ENCODE data around the gene FGF16.

Gene FGF16

GRCh38 chrX:77415161-77415560 lies 32.0 kb upstream of the FGF16 start:
- Histone ChIP-seq H3K18ac (ENCODE audit: low read length) (no peak overlapping the region), H3K4me2 (ENCODE audit: low read length) (no peak overlapping the region), H2BK5ac (ENCODE audit: low read length) (no peak overlapping the region), H3K56ac (ENCODE audit: low read length) (no peak overlapping the region), H3K4ac (ENCODE audit: low read depth, low read length) (no peak overlapping the region), H4K5ac (ENCODE audit: low read length) (no peak overlapping the region), H2BK15ac (replicated peaks; ENCODE audit: low read depth) (no peak overlapping the region), H3K4me1 (ENCODE audit: control insufficient read depth, low read depth, low read length) (no peaks in the 10 kb centered on the region), H3K23ac (ENCODE audit: low read length) (no peak overlapping the region), H3K4me3 (ENCODE audit: low read length) (no peak overlapping the region), H2AK5ac (ENCODE audit: low read length) (no peak overlapping the region), H3K36me3 (ENCODE audit: control insufficient read depth, insufficient read depth, low read length) (no peaks in the 10 kb centered on the region), H2BK120ac (ENCODE audit: low read depth, low read length) (no peak overlapping the region), H3K27me3 (ENCODE audit: insufficient read depth, low read length, poor library complexity) (no peaks in the 10 kb centered on the region), H3K79me2 (ENCODE audit: control insufficient read depth, insufficient read depth, low read length) (no peaks in the 10 kb centered on the region), H3K9ac (ENCODE audit: low read length) (no peak overlapping the region), H3K27ac (ENCODE audit: low read depth, low read length) (no peak overlapping the region), H4K8ac (ENCODE audit: low read depth, low read length) (no peak overlapping the region), H3K79me1 (ENCODE audit: low read length) (no peaks in the 10 kb centered on the region)
- WGBS (ENCODE audit: extremely low coverage, insufficient coverage, low lambda C conversion rate): no CpG with 5 or more reads among the region's 1 CpG
- DNase-seq: peak; percentile 43

DNA sequence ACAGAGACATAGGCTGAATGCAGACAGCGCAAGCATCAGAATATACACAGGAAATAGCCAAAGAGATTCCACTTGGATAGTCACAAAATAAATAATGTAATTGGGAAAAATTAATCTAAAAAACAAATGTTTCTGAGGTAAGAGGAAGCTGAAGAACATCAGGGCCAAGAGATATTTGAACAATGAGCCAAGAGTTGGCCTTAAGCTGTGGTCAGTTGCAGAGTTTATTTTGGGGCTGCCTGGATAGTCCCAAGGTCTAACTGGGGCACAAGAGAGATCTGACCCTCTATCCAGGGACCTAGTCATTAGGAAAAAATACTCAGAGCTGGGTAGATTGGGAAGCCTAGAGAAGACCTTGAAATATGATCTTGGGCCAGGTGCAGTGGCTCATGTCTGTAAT lies 31.3 kb upstream of the FGF16 start:
- Histone ChIP-seq H3K9ac (ENCODE audit: low read length) (no peak overlapping the region), H4K5ac (ENCODE audit: low read length) (no peak overlapping the region), H3K56ac (ENCODE audit: low read length) (no peak overlapping the region), H3K79me1 (ENCODE audit: low read length) (no peaks in the 10 kb centered on the region), H3K79me2 (ENCODE audit: control insufficient read depth, insufficient read depth, low read length) (no peaks in the 10 kb centered on the region), H3K27me3 (ENCODE audit: insufficient read depth, low read length, poor library complexity) (no peaks in the 10 kb centered on the region), H3K36me3 (ENCODE audit: control insufficient read depth, insufficient read depth, low read length) (no peaks in the 10 kb centered on the region), H3K27ac (ENCODE audit: low read depth, low read length) (no peak overlapping the region), H2AK5ac (ENCODE audit: low read length) (no peak overlapping the region), H2BK120ac (ENCODE audit: low read depth, low read length) (no peak overlapping the region), H3K4me2 (ENCODE audit: low read length) (no peak overlapping the region), H3K18ac (ENCODE audit: low read length) (no peak overlapping the region), H3K4me1 (ENCODE audit: control insufficient read depth, low read depth, low read length) (no peaks in the 10 kb centered on the region), H2BK15ac (replicated peaks; ENCODE audit: low read depth) (no peak overlapping the region), H2BK5ac (ENCODE audit: low read length) (no peak overlapping the region), H3K23ac (ENCODE audit: low read length) (no peak overlapping the region), H3K4ac (ENCODE audit: low read depth, low read length) (no peak overlapping the region), H4K8ac (ENCODE audit: low read depth, low read length) (no peak overlapping the region), H3K4me3 (ENCODE audit: low read length) (no peak overlapping the region)
- no CpG with 5 or more reads among the region's 1 CpG for WGBS (ENCODE audit: extremely low coverage, insufficient coverage, low lambda C conversion rate)
- DNase-seq: no peak

- H3K4me2 ChIP-seq (ENCODE audit: low read length): no peak overlapping the region
- WGBS (ENCODE audit: extremely low coverage, insufficient coverage, low lambda C conversion rate): no CpG with 5 or more reads among the region's 4 CpGs
These were observed 24.1 kb upstream of the FGF16 start for GRCh38 chrX:77422891-77423648.

DNA sequence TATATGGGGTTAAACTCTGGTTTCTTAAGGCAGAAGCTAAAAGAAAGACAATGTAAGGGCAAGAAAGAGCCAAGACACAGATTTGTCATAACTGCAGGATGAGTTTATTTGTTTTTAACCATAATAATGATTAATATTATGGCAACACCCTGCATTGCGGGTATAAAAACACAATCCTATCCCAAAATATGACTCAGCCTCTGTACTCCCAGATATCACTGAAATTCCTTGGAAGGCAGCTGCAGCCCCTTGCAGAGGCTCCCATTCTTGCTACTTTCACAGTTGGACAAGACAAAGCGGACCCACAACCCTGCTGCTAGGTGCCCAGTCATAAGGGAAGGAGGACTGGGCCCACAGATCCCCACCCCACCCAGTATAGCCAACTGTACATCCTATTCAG lies 20.4 kb upstream of the FGF16 start:
- no CpG with 5 or more reads among the region's 2 CpGs for WGBS (ENCODE audit: extremely low coverage, insufficient coverage, low lambda C conversion rate)
- Histone ChIP-seq H2BK15ac (replicated peaks; ENCODE audit: low read depth) (no peak overlapping the region), H3K79me1 (ENCODE audit: low read length) (no peaks in the 10 kb centered on the region), H3K79me2 (ENCODE audit: control insufficient read depth, insufficient read depth, low read length) (no peaks in the 10 kb centered on the region), H4K5ac (ENCODE audit: low read length) (no peak overlapping the region), H3K56ac (ENCODE audit: low read length) (no peak overlapping the region), H3K36me3 (ENCODE audit: control insufficient read depth, insufficient read depth, low read length) (no peaks in the 10 kb centered on the region), H3K27ac (ENCODE audit: low read depth, low read length) (no peak overlapping the region), H3K27me3 (ENCODE audit: insufficient read depth, low read length, poor library complexity) (no peaks in the 10 kb centered on the region), H2AK5ac (ENCODE audit: low read length) (no peak overlapping the region), H3K4me1 (ENCODE audit: control insufficient read depth, low read depth, low read length) (no peaks in the 10 kb centered on the region), H2BK5ac (ENCODE audit: low read length) (no peak overlapping the region), H3K4ac (ENCODE audit: low read depth, low read length) (no peak overlapping the region), H3K4me2 (ENCODE audit: low read length) (no peak overlapping the region), H4K8ac (ENCODE audit: low read depth, low read length) (no peak overlapping the region), H3K23ac (ENCODE audit: low read length) (no peak overlapping the region), H3K4me3 (ENCODE audit: low read length) (no peak overlapping the region), H3K9ac (ENCODE audit: low read length) (no peak overlapping the region), H2BK120ac (ENCODE audit: low read depth, low read length) (no peak overlapping the region), H3K18ac (ENCODE audit: low read length) (no peak overlapping the region)
- no peak for DNase-seq

More at GRCh38 chrX:77422891-77423648, 24.1 kb upstream of the FGF16 start:
- no peak overlapping the region for H2BK120ac ChIP-seq (ENCODE audit: low read depth, low read length)
- H4K5ac ChIP-seq (ENCODE audit: low read length): no peak overlapping the region
- H2BK5ac ChIP-seq (ENCODE audit: low read length): no peak overlapping the region
- no peaks in the 10 kb centered on the region for H3K79me2 ChIP-seq (ENCODE audit: control insufficient read depth, insufficient read depth, low read length)
- peak; percentile 96 for DNase-seq
- H3K27ac ChIP-seq (ENCODE audit: low read depth, low read length): peak overlapping the region; percentile 66
- H3K23ac ChIP-seq (ENCODE audit: low read length): no peak overlapping the region
- H3K4ac ChIP-seq (ENCODE audit: low read depth, low read length): no peak overlapping the region
- H3K4me3 ChIP-seq (ENCODE audit: low read length): no peak overlapping the region
- H4K8ac ChIP-seq (ENCODE audit: low read depth, low read length): no peak overlapping the region
- no peak overlapping the region for H3K9ac ChIP-seq (ENCODE audit: low read length)
- peak overlapping the region; percentile 53 for H3K18ac ChIP-seq (ENCODE audit: low read length)
- H2AK5ac ChIP-seq (ENCODE audit: low read length): no peak overlapping the region
- H3K36me3 ChIP-seq (ENCODE audit: control insufficient read depth, insufficient read depth, low read length): no peaks in the 10 kb centered on the region
- peak overlapping the region; percentile 60 for H3K56ac ChIP-seq (ENCODE audit: low read length)
- no peaks in the 10 kb centered on the region for H3K4me1 ChIP-seq (ENCODE audit: control insufficient read depth, low read depth, low read length)
- H2BK15ac ChIP-seq (replicated peaks; ENCODE audit: low read depth): no peak overlapping the region
- H3K27me3 ChIP-seq (ENCODE audit: insufficient read depth, low read length, poor library complexity): no peaks in the 10 kb centered on the region
- no peaks in the 10 kb centered on the region for H3K79me1 ChIP-seq (ENCODE audit: low read length)

DNA sequence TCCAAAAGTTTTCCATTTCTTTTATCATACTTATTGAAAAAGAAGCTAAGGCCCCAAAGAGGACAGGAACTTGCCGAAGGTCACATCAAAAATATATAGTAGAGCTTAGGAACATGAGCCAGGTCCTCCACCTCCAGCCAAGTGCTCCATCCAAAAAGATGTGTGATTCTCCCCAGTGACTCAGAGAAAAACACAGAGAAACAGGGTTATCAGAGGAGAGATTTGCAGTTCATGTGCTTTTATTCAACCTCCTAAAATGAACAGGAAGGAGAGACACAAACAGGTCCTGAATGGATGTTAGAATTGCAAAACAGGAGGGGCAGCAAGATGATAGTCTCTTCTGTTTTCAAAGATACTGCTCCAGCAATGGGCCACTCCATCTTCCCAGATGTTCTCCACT lies 19.6 kb upstream of the FGF16 start:
- Histone ChIP-seq H2BK15ac (replicated peaks; ENCODE audit: low read depth) (no peak overlapping the region), H3K9ac (ENCODE audit: low read length) (no peak overlapping the region), H3K4me1 (ENCODE audit: control insufficient read depth, low read depth, low read length) (no peaks in the 10 kb centered on the region), H3K4me3 (ENCODE audit: low read length) (no peak overlapping the region), H3K79me1 (ENCODE audit: low read length) (no peaks in the 10 kb centered on the region), H2BK120ac (ENCODE audit: low read depth, low read length) (no peak overlapping the region), H3K36me3 (ENCODE audit: control insufficient read depth, insufficient read depth, low read length) (no peaks in the 10 kb centered on the region), H2AK5ac (ENCODE audit: low read length) (no peak overlapping the region), H3K27me3 (ENCODE audit: insufficient read depth, low read length, poor library complexity) (no peaks in the 10 kb centered on the region), H4K5ac (ENCODE audit: low read length) (no peak overlapping the region), H2BK5ac (ENCODE audit: low read length) (no peak overlapping the region), H4K8ac (ENCODE audit: low read depth, low read length) (no peak overlapping the region), H3K27ac (ENCODE audit: low read depth, low read length) (no peak overlapping the region), H3K56ac (ENCODE audit: low read length) (no peak overlapping the region), H3K23ac (ENCODE audit: low read length) (no peak overlapping the region), H3K4ac (ENCODE audit: low read depth, low read length) (no peak overlapping the region), H3K4me2 (ENCODE audit: low read length) (no peak overlapping the region), H3K18ac (ENCODE audit: low read length) (no peak overlapping the region), H3K79me2 (ENCODE audit: control insufficient read depth, insufficient read depth, low read length) (no peaks in the 10 kb centered on the region)
- WGBS (ENCODE audit: extremely low coverage, insufficient coverage, low lambda C conversion rate): no CpG with 5 or more reads among the region's 1 CpG
- no peak for DNase-seq

DNA sequence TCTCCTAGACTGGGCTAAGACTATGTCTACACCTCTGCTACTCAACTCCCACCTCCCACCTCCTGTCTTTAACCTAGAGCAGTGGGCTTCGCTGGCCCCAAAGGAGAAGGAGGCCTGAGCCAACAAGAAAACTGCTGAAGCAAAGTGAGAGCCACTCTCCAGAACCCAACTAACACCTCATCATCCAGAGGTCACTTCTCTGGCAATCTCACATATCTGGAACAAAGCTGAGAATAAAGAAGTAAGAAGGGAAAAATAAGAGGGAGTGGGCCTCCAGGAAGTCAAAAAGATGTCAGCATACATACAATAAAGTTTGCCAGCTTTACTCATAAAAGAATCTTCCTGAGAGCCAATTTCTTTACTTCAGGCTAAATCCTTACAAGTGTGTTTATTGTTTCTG lies 18.6 kb upstream of the FGF16 start:
- DNase-seq: no peak
- no peak overlapping the region for H3K18ac ChIP-seq (ENCODE audit: low read length)

More for the DNA sequence above, 18.6 kb upstream of the FGF16 start:
- Histone ChIP-seq H3K4me1 (ENCODE audit: control insufficient read depth, low read depth, low read length) (no peaks in the 10 kb centered on the region), H4K5ac (ENCODE audit: low read length) (no peak overlapping the region), H3K9ac (ENCODE audit: low read length) (no peak overlapping the region), H3K27me3 (ENCODE audit: insufficient read depth, low read length, poor library complexity) (no peaks in the 10 kb centered on the region), H2BK5ac (ENCODE audit: low read length) (no peak overlapping the region), H3K56ac (ENCODE audit: low read length) (no peak overlapping the region), H3K23ac (ENCODE audit: low read length) (no peak overlapping the region), H3K4ac (ENCODE audit: low read depth, low read length) (no peak overlapping the region), H2BK15ac (replicated peaks; ENCODE audit: low read depth) (no peak overlapping the region), H3K79me1 (ENCODE audit: low read length) (no peaks in the 10 kb centered on the region), H3K79me2 (ENCODE audit: control insufficient read depth, insufficient read depth, low read length) (no peaks in the 10 kb centered on the region), H3K4me2 (ENCODE audit: low read length) (no peak overlapping the region), H2BK120ac (ENCODE audit: low read depth, low read length) (no peak overlapping the region), H3K4me3 (ENCODE audit: low read length) (no peak overlapping the region), H4K8ac (ENCODE audit: low read depth, low read length) (no peak overlapping the region), H3K36me3 (ENCODE audit: control insufficient read depth, insufficient read depth, low read length) (no peaks in the 10 kb centered on the region), H3K27ac (ENCODE audit: low read depth, low read length) (no peak overlapping the region), H2AK5ac (ENCODE audit: low read length) (no peak overlapping the region)
- no CpG with 5 or more reads among the region's 1 CpG for WGBS (ENCODE audit: extremely low coverage, insufficient coverage, low lambda C conversion rate)
